Germinal center (tissue), 1 donor: ENCODE measurements around the gene PPP1R37.
"Not testable (repeated sequence)": the region's sequence is repeated elsewhere in the genome, so short reads cannot be mapped to it uniquely, and the experiment has no call there.

Experiments
- DNase-seq: peaks from one replicate; pipeline ENCODE4 v3.0.0; 2012; ENCODE audit warnings: mixed read lengths, low spot score

The PPP1R37 gene

DNA sequence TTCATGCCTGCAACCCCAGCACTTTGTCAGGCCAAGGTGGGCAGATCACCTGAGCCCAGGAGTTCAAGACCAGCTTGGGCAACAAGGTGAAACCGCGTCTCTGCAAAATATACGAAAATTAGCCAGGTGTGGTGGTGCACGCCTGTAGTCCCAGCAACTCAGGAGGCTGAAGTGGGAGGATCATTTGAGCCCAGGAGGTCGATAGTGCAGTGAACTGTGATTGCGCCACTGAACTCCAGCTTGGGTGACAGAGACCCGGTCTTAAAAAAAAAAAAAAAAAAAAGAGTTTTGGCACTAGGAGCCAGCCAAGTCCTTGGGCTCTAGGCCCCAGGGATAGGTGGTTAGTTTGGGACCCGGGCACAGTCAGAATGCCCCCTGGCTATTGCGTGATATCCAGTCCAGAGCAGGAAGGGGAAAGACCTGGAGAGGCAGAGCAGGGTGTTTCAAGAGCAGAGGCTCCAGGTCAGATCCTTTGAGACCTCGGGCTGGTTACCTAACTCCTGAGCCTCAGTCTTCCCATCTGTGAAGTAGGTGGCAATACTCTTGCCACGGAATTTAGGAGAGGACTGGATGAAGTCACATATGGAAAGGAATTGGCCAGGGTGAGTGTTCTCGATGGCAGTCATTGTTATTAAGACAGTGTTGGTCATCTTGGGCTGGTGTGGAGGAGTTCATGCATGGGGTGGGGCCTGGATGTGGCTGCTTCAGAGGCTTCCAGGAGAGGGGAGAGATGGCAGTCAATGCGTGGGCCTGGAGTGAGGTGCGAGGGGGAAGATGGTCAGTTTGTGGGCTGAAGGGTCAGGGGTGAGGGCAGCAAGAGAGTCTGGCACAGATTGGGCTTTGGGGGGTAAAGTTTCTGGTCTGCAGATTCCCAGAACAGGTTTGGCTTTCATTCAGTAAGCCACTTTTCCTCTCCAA, 2.8 kb downstream of the PPP1R37 start:
- no peak for DNase-seq

GRCh38 chr19:45096700-45097099, 3.7 kb downstream of the PPP1R37 start:
- no peak for DNase-seq

DNA sequence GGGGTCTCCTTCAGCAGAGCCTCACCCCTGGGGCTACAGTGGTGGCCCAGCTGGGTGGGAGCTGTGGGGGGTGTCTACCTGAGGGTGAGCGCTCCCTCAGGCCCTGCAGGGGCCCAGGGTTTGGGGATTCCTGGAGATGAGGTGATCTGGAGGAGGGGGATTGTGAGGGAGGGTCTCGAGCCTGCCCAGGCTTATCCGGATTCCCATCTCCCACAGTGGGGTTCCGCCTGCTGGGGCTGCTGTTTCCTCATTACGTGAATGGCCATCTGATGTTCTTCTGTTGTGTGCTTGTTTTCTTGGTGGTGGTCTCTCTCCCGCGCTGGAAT, 4.4 kb downstream of the PPP1R37 start:
- DNase-seq, result no peak

DNA sequence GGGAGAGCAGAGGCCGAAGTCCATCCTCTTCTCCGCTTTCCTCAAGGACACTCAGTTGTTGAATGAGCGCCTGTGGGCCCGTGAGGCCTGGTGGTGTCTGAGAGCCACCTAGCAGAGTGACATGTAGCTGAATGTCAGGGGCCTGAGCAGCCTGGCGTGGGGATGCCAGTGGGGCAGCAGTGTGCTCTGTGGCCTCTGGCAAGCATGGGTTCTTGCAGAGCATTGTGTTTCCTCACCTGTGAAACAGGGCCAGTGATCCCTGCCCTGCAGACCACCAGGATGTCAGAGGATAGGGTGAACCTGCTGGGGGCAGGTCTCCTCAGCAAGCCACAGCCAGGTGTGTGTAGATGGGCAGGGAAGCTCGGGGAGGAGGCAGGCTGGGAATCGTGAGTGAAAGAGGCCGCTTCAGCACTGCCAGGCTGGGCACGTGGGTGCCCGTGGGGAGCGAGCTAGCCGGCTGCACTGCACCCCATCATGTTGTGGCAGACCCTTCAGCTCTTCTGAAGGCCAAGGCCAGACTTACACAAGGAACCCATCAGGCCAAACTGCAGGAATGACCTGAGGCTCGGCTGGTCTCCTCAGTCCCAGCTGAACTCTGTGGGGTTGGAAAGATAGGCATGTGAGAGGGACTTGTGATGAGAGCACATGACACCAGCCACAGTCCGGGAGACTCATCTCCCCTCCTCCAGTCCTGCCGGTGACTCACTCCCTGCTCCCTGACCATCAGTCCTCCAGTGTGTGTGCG, 5.0 kb downstream of the PPP1R37 start:
- no peak for DNase-seq

GRCh38 chr19:45098521-45099466, 5.8 kb downstream of the PPP1R37 start:
- DNase-seq, result no peak

DNA sequence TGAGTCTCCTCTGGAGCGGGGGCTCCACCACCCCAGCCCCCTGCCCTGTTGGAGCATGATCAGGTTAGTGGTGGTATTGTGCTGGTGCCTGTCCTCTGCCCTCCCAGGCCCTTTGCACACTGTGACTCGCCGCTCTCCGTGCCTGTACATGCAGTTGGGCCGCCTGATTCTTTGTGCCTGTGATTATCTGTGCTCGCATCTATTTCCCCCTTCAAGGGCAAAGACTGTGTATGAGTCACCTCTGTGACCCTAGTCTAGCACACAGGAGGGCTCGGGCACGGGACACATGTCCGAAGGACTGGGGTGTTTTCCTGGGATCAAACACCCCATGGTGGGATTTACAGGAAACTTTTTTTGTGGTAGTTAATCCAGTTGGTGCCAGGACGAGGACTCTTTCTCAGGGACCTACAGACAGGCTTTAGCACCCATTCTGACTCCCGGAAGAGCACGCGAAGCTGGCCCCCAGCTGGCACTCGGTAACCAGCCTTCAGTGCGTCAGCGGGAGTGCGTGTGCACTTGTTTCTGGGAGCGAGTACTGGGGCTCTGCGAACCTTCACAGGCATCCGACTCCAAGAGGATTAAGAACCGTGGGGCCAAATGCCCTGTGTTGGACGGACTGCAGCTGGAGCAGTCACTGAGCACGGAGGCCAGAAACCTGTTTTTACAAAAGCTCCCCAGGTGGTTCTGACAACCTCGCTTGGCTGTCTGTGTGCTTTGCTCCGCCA, 6.7 kb downstream of the PPP1R37 start:
- no peak for DNase-seq

- DNase-seq, result no peak
These were observed 7.2 kb downstream of the PPP1R37 start for GRCh38 chr19:45100201-45100600.

DNA sequence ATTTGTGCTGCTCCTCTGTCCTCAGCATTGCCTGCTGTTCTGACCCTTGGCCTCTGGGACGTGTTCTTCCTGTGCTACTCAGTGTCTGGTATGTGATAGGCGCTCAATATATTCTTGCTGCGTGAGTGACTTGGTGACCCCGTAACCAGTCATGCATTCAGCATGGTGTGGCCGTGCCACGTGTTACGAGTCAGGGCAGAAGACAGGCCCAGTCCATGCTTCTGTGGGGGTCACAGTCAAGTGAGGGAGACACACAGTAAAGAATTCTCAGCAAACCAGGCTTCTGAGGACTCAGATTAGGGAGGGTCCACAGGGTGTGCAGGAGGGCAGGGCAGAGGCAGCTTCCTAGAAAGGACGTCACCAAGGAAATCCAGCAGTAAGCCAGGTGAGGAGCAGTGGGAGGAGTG, 7.9 kb downstream of the PPP1R37 start:
- no peak for DNase-seq

DNA sequence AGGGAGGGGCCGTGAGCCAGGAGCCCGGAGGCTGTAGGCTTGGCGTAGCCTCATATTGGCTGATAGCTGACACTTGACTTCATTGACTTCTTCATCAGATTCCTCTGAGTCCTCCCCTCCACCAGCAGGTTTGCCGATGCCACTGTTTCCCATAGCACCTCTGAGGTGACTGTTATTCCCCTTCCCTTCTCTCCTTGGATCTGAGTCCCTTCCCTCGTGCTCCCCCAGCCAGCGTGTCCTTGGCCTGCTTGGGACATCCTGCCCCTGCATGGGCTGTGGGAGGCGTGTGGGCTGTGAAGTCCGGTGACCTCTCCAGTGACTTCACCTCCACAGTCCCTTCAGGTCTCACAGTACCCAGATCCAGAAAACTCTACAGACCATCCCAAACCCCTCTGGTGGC, 8.8 kb downstream of the PPP1R37 start:
- no peak for DNase-seq

DNA sequence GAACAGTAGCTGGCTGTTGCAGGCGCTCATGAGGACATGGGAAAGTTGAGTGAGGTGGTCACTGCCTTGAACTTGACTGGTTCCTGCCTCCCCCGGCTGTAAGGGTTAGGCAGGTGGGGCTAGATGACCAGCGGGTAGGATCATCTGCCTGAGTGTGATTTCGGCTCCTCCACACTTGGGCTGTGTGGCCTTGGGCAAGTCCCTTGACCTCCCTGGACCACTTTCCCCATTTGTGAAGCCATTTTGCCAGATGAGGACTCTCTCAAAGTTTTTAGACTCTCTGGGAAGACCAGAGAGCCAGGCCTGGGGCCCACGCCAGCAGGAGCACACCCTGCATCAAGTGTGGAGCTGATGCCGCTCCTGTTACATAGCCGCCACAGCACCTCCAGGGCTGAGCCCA, 9.5 kb downstream of the PPP1R37 start:
- DNase-seq, result no peak

DNA sequence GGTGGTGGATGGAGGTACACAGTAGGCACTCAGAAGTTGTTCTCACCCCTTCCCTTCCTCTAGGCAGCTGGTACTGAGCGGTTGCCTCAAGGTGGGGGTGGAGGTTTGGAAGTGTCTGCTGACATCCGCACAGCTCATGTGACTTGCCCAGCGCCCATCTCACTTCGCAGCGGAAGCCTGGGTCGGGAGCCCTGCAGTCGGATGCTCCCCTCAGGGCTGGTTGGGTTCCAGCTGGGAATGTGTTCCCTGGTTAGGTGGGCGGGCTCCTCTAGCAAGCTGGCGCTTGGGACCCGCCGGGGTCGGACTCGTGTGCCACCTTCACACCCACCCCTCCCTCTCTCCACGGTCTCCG, 10.2 kb downstream of the PPP1R37 start:
- DNase-seq, result peak; percentile 45

GRCh38 chr19:45103508-45104319, 10.7 kb downstream of the PPP1R37 start:
- peak; percentile 47 for DNase-seq

DNA sequence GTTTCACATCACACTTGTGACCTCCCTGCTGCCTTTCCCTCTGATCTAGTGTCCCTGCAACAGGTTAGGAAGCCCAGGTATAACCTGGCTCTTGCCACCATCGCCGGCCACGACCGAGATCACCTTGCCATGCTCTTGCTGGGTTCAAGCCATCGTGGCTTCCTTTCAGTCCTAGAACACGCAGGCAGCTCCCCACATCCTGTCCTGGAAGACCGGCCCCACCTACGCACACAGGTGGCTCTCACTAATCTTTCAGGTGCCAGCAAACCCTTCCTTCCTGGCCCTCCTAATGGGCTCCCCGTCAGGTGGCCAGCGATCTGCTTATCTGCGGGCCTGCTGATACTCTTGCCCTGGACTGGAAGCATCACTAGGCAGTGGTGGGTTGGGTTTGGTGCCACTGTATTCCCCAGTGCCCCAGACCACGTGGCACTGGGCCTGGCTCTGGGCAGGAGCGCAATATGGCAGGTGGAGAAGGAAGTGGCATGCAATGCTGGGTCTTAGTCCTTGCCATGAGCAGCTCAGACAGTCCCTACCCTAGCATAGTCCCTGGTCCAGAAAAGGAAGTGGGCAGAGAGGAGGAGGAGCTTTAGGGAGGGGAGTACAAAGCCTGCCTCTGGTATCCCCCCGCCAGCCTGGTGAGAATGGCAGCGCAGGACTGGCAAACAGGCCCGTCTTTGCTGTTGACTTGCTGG, 11.8 kb downstream of the PPP1R37 start:
- no peak for DNase-seq

DNA sequence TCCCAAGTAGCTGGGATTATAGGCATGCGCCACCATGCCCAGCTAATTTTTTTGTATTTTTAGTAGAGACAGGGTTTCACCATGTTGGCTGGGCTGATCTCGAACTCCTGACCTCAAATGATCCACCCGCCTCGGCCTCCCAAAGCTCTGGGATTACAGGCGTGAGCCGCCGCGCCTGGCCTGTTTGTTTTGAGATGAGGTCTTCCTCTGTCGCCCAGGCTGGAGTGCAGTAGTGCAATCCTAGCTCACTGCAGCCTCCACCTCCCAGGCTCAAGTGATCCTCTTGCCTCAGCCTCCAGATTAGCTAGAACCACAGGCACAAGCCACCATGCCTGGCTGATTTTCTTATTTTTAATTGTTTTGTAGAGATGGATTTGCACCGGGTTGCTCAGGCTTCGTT, 13.4 kb downstream of the PPP1R37 start:
- DNase-seq, result not testable (repeated sequence)

- DNase-seq, result no peak
These were observed 14.7 kb downstream of the PPP1R37 start for GRCh38 chr19:45107621-45108150.

- no peak for DNase-seq
These were observed 17.9 kb downstream of the PPP1R37 start for GRCh38 chr19:45110851-45111266.

DNA sequence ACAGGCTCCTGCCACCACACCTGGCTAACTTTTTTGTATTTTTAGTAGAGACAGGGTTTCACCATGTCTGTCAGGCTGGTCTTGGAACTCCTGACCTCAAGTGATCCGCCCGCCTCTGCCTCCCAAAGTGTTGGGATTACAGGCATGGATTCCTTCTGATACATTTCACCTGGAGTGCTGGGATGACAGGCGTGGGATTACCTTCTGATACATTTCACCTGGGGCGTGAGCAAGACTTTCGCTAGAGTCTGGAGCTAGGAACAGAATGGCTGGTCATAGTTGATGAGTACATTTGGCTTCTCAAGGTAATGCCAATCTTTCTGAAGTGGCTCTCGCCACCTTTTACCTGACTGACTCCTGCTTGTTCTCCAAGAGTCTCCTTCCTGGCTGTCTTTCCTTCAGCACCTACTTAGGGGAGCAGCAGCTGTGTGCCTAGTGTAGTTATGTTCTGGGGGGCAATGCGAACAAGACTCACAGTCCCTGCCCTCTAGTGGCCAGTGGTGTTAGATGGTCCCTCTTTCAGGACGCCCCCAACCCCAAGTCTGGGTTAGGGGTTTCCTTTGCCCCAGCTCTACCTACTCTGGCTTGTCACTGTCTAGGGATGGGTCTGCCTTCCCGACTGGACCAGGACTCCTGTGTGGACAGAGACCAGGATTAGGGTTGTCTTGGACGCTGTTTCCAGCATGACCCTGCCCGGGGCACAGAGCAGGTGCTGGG, 19.3 kb downstream of the PPP1R37 start:
- no peak for DNase-seq

DNA sequence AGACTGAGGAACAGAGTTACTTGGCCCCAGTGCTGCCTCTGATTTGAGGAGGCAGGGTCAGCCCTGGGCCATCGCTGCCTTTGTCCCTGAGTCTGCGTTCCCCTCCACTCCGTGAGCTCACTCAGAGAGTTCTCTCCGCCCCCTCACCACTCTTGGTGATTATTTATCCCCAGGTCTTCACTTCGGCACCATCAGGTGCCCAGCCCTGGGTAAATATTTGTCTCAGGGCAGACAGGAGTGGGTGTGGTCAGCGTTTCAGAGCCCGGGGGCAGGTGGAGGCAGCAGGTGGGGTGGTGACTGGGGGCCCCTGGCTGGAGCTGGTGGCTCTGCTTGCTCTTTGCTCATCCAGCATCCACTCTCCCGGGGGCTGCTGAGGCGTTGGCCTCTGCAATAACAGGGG, 20.6 kb downstream of the PPP1R37 start:
- no peak for DNase-seq

DNA sequence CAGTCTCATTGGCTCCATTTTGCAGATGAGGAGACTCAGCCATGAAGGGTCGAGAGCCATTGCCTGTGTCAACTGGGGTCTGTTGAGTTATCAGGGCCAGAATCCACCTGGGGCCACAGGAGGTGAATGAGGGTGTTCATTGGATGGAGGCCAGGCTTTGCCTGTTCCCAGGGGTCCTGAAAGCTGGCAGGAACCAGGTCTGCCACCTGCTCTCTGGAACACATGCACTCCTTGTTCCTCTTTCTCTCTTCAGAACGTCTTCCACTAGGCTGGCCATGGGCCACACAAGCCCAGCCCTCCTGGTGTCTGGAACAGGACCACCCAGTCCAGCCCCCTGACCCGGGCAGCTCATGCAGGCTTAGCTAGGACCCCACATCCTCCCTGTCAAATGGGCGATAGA, 21.1 kb downstream of the PPP1R37 start:
- DNase-seq, result no peak
